ENCODE data around the gene C10orf143. TPM values are rescaled to one million over a fixed set of nuclear protein-coding genes. Genes with fewer than 3 reads are reported as not detected.

The C10orf143 gene
- total and polyA plus RNA-seq, 7 donors = 1.4 to 9.6 (median 6.8) TPM

GRCh38 chr10:130062201-130062600 lies 48.4 kb downstream of the C10orf143 start:
- no peaks in the 10 kb centered on the region for H3K4me1 ChIP-seq
- no peaks in the 10 kb centered on the region for H3K27me3 ChIP-seq
- H3K9me3 ChIP-seq = no peaks in the 10 kb centered on the region
- intact Hi-C loops (cut with DNase I) = no loop called here
- H3K4me3 ChIP-seq = no peak overlapping the region
- no peak for DNase-seq
- 92% methylated on average over 3 of the region's 3 CpGs for WGBS, 2 donors
- H3K36me3 ChIP-seq = peaks cover 0 to 14% (median 0%) of the 10 kb centered on the region in 4 donors
- no peak for TF ChIP-seq CTCF (IDR thresholded peaks at IDR 0.05)
- TF ChIP-seq EP300 (IDR thresholded peaks at IDR 0.05) = no peak
- TF ChIP-seq POLR2A (IDR thresholded peaks at IDR 0.05) = no peak
- TF ChIP-seq POLR2AphosphoS5 (IDR thresholded peaks at IDR 0.05) = no peak
- no peak overlapping the region for H3K27ac ChIP-seq

- Histone ChIP-seq H3K36me3 (peaks cover 0 to 14% (median 0%) of the 10 kb centered on the region in 4 donors), H3K4me1 (no peaks in the 10 kb centered on the region), H3K27ac (no peak overlapping the region), H3K9me3 (no peaks in the 10 kb centered on the region), H3K27me3 (no peaks in the 10 kb centered on the region), H3K4me3 (no peak overlapping the region)
- 87 to 89% methylated on average over 6 of the region's 6 CpGs for WGBS, 2 donors
- TF ChIP-seq POLR2A (IDR thresholded peaks at IDR 0.05) (no peak), POLR2AphosphoS5 (IDR thresholded peaks at IDR 0.05) (no peak), CTCF (IDR thresholded peaks at IDR 0.05) (no peak), EP300 (IDR thresholded peaks at IDR 0.05) (no peak)
- DNase-seq = no peak
- intact Hi-C loops (cut with DNase I) = no loop called here
These were observed 48.9 kb downstream of the C10orf143 start for GRCh38 chr10:130061760-130062159.

- no peak overlapping the region for H3K27ac ChIP-seq
- H3K4me3 ChIP-seq = no peak overlapping the region
- H3K4me1 ChIP-seq = no peaks in the 10 kb centered on the region
- TF ChIP-seq POLR2AphosphoS5 (IDR thresholded peaks at IDR 0.05) (no peak), POLR2A (IDR thresholded peaks at IDR 0.05) (no peak), EP300 (IDR thresholded peaks at IDR 0.05) (no peak), CTCF (IDR thresholded peaks at IDR 0.05) (no peak)
- intact Hi-C loops (cut with DNase I) = no loop called here
- WGBS, 2 donors = 92 to 93% methylated on average over 3 of the region's 3 CpGs
- no peaks in the 10 kb centered on the region for H3K9me3 ChIP-seq
- no peak for DNase-seq
- H3K27me3 ChIP-seq = no peaks in the 10 kb centered on the region
- no peaks in the 10 kb centered on the region for H3K36me3 ChIP-seq
These were observed 56.6 kb downstream of the C10orf143 start for GRCh38 chr10:130054021-130054420.

- Histone ChIP-seq H3K27me3 (no peaks in the 10 kb centered on the region), H3K27ac (no peak overlapping the region), H3K4me3 (no peak overlapping the region), H3K9me3 (no peaks in the 10 kb centered on the region), H3K36me3 (no peaks in the 10 kb centered on the region), H3K4me1 (no peaks in the 10 kb centered on the region)
- DNase-seq = no peak
- TF ChIP-seq EP300 (IDR thresholded peaks at IDR 0.05) (no peak), POLR2AphosphoS5 (IDR thresholded peaks at IDR 0.05) (no peak), POLR2A (IDR thresholded peaks at IDR 0.05) (no peak), CTCF (IDR thresholded peaks at IDR 0.05) (no peak)
- intact Hi-C loops (cut with DNase I) = no loop called here
- WGBS, 2 donors = 84 to 87% methylated on average over 11 of the region's 11 CpGs
These were observed 57.1 kb downstream of the C10orf143 start for GRCh38 chr10:130053561-130053960.

- no peaks in the 10 kb centered on the region for H3K4me1 ChIP-seq
- DNase-seq = no peak
- H3K27ac ChIP-seq = no peak overlapping the region
- no peaks in the 10 kb centered on the region for H3K27me3 ChIP-seq
- H3K9me3 ChIP-seq = no peaks in the 10 kb centered on the region
- H3K4me3 ChIP-seq = no peak overlapping the region
- TF ChIP-seq POLR2AphosphoS5 (IDR thresholded peaks at IDR 0.05) = no peak
- 90 to 91% methylated on average over 9 of the region's 9 CpGs for WGBS, 2 donors
- intact Hi-C loops (cut with DNase I) = no loop called here
- no peaks in the 10 kb centered on the region for H3K36me3 ChIP-seq
These were observed 58.4 kb downstream of the C10orf143 start for GRCh38 chr10:130052193-130052592.
